WTC11 (cell line): Measurements from ENCODE around the gene PRKAR2B. TPM values are rescaled to one million over a fixed set of nuclear protein-coding genes. Genes with fewer than 3 reads are reported as not detected.

ENCODE experiments used
- ATAC-seq: fragments of 200-7000 bp; cut with Tn5 transposase; 2 replicates; pipeline ENCODE4 v1.10.0; 2021; ENCODE audit warnings: mild to moderate bottlenecking, moderate library complexity
- CTCF ChIA-PET: fragments of 300-600 bp; sonication (Branson Sonifier 250); formaldehyde crosslinking; loops from one replicate; lab custom pipeline; 2021; ENCODE audit warnings: antibody characterized with exemption; lab: Charles Lee
- POLR2A ChIA-PET: fragments of 350-600 bp; sonication (Branson Sonifier 250); formaldehyde crosslinking; loops from one replicate; lab custom pipeline; 2021; ENCODE audit warnings: antibody characterized with exemption; lab: Charles Lee
- DNase-seq: peaks from one replicate; pipeline ENCODE4 v3.0.0; 2021; ENCODE audit warnings: low spot score
- H3K27ac Mint-ChIP-seq: 2 replicates; pipeline ENCODE4 v1.8.0; 2021; ENCODE audit warnings: mixed read lengths
- H3K27me3 Mint-ChIP-seq: 2 replicates; pipeline ENCODE4 v1.8.0; 2021; ENCODE audit warnings: low read depth, mild to moderate bottlenecking, moderate library complexity, mixed read lengths
- H3K36me3 Mint-ChIP-seq: 2 replicates; pipeline ENCODE4 v1.8.0; 2021; ENCODE audit warnings: mixed read lengths
- H3K4me1 Mint-ChIP-seq: 2 replicates; pipeline ENCODE4 v1.8.0; 2022; ENCODE audit warnings: mixed read lengths
- H3K4me3 Mint-ChIP-seq: 2 replicates; pipeline ENCODE4 v1.8.0; 2021; ENCODE audit warnings: mild to moderate bottlenecking, moderate library complexity, mixed read lengths
- H3K9me3 Mint-ChIP-seq: 2 replicates; pipeline ENCODE4 v1.8.0; 2021; ENCODE audit warnings: mixed read lengths
- ELF4 ChIP-seq: sonication (generic); formaldehyde crosslinking; IDR thresholded peaks from 2 replicates; pipeline ENCODE4 v1.8.1; 2022; ENCODE audit warnings: low read depth, mild to moderate bottlenecking, moderate library complexity, missing genetic modification reagents
- ETV6 ChIP-seq: sonication (generic); formaldehyde crosslinking; IDR thresholded peaks from 2 replicates; pipeline ENCODE4 v1.8.1; 2022; ENCODE audit warnings: mild to moderate bottlenecking, missing genetic modification reagents
- GTF2I ChIP-seq: fragments of 250-450 bp; sonication (Bioruptor Pico); conservative IDR thresholded peaks from 2 replicates; pipeline ENCODE4 v1.4.0; 2021; ENCODE audit warnings: mild to moderate bottlenecking
- IRF2 ChIP-seq: sonication (generic); formaldehyde crosslinking; IDR thresholded peaks from 2 replicates; pipeline ENCODE4 v1.8.0; 2022; ENCODE audit warnings: low read depth, missing genetic modification reagents, borderline replicate concordance
- JUN ChIP-seq: sonication (generic); formaldehyde crosslinking; IDR thresholded peaks from 2 replicates; pipeline ENCODE4 v1.8.0; 2023; ENCODE audit warnings: mild to moderate bottlenecking, missing genetic modification reagents
- MXD4 ChIP-seq: fragments of 250-450 bp; sonication (Bioruptor Pico); IDR thresholded peaks from 2 replicates; pipeline ENCODE4 v1.8.0; 2021; ENCODE audit warnings: mild to moderate bottlenecking, moderate library complexity, borderline replicate concordance
- NFATC4 ChIP-seq: fragments of 250-450 bp; sonication (Bioruptor Pico); IDR thresholded peaks from 2 replicates; pipeline ENCODE4 v1.9.0; 2021; ENCODE audit warnings: mild to moderate bottlenecking
- NR3C1 ChIP-seq: sonication (generic); formaldehyde crosslinking; conservative IDR thresholded peaks from 2 replicates; pipeline ENCODE4 v1.8.1; 2023; ENCODE audit warnings: low read depth, mild to moderate bottlenecking, missing genetic modification reagents
- PRRX2 ChIP-seq: fragments of 250-450 bp; sonication (Bioruptor Pico); IDR thresholded peaks from 2 replicates; pipeline ENCODE4 v1.8.0; 2021; ENCODE audit warnings: mild to moderate bottlenecking
- TEAD1 ChIP-seq: sonication (generic); formaldehyde crosslinking; IDR thresholded peaks from 2 replicates; pipeline ENCODE4 v1.8.0; 2022; ENCODE audit warnings: mild to moderate bottlenecking, missing genetic modification reagents
- ZBTB21 ChIP-seq: sonication (generic); formaldehyde crosslinking; IDR thresholded peaks from 2 replicates; pipeline ENCODE4 v1.8.1; 2023; ENCODE audit warnings: mild to moderate bottlenecking, missing genetic modification reagents, borderline replicate concordance
- ZNF121 ChIP-seq: sonication (generic); formaldehyde crosslinking; IDR thresholded peaks from 2 replicates; pipeline ENCODE4 v1.8.0; 2023; ENCODE audit warnings: missing genetic modification reagents
- ZNF138 ChIP-seq: sonication (generic); formaldehyde crosslinking; conservative IDR thresholded peaks from 2 replicates; pipeline ENCODE4 v1.8.1; 2022; ENCODE audit warnings: mild to moderate bottlenecking, moderate library complexity, missing genetic modification reagents
- ZNF232 ChIP-seq: sonication (generic); formaldehyde crosslinking; IDR thresholded peaks from 2 replicates; pipeline ENCODE4 v1.8.0; 2022; ENCODE audit warnings: mild to moderate bottlenecking, missing genetic modification reagents
- ZNF416 ChIP-seq: fragments of 250-450 bp; sonication (Bioruptor Pico); IDR thresholded peaks from 2 replicates; pipeline ENCODE4 v1.9.0; 2021; ENCODE audit warnings: mild to moderate bottlenecking, inconsistent platforms
- total RNA-seq: library from RNA; stranded (reverse); gene quantifications from 3 replicates; pipeline ENCODE4 v1.2.3, GENCODE V29; 2021
- TF ChIP-seq, protein P1 (sequence below): fragments of 250-450 bp; sonication (Bioruptor Pico); IDR thresholded peaks from 2 replicates; pipeline ENCODE4 v1.9.0; 2021; ENCODE audit warnings: mild to moderate bottlenecking
- TF ChIP-seq, protein P2 (sequence below): sonication (generic); formaldehyde crosslinking; IDR thresholded peaks from 2 replicates; pipeline ENCODE4 v1.8.1; 2022; ENCODE audit warnings: missing genetic modification reagents, borderline replicate concordance
- TF ChIP-seq, protein P3 (sequence below): sonication (generic); formaldehyde crosslinking; IDR thresholded peaks from 2 replicates; pipeline ENCODE4 v1.8.0; 2023; ENCODE audit warnings: missing genetic modification reagents, mild to moderate bottlenecking, borderline replicate concordance
- TF ChIP-seq, protein P4 (sequence below): sonication (generic); formaldehyde crosslinking; conservative IDR thresholded peaks from 2 replicates; pipeline ENCODE4 v1.8.1; 2023; ENCODE audit warnings: mild to moderate bottlenecking, low read depth, missing genetic modification reagents, moderate library complexity
- TF ChIP-seq, protein P5 (sequence below): sonication (generic); formaldehyde crosslinking; IDR thresholded peaks from 2 replicates; pipeline ENCODE4 v1.8.0; 2023; ENCODE audit warnings: mild to moderate bottlenecking, missing genetic modification reagents
- TF ChIP-seq, protein P6 (sequence below): sonication (generic); formaldehyde crosslinking; IDR thresholded peaks from 2 replicates; pipeline ENCODE4 v1.8.1; 2022; ENCODE audit warnings: mild to moderate bottlenecking, moderate library complexity, missing genetic modification reagents

PRKAR2B gene
- total RNA-seq, 1 experiment from 2014 or later: 29.6 TPM

DNA sequence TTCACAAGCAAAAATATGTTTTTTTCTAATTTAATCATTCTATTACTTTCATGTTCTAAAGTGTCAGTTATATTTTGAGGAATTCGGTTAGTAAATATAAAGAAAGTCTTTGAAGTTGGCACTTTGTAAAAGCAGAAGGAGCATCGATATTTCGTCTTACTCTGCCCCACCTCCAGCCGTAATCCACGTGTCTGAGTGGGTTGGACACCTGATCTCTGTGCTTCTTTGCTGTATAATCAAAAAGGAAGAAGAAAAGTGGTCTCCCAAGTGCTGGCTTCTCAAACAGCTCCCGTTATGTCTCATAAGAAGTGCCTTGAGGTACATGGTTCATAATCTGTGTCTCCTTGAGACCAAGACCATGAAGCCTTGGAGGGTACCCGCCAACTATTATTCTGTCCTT is 19.8 kb downstream of the PRKAR2B start (continued):
- TF ChIP-seq ZNF121 (CRISPR knock-in tag) (no peak), PRRX2 (no peak)
- TF ChIP-seq, protein P1, sequence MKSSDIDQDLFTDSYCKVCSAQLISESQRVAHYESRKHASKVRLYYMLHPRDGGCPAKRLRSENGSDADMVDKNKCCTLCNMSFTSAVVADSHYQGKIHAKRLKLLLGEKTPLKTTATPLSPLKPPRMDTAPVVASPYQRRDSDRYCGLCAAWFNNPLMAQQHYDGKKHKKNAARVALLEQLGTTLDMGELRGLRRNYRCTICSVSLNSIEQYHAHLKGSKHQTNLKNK (CRISPR knock-in tag): no peak
- TF ChIP-seq, protein P2, sequence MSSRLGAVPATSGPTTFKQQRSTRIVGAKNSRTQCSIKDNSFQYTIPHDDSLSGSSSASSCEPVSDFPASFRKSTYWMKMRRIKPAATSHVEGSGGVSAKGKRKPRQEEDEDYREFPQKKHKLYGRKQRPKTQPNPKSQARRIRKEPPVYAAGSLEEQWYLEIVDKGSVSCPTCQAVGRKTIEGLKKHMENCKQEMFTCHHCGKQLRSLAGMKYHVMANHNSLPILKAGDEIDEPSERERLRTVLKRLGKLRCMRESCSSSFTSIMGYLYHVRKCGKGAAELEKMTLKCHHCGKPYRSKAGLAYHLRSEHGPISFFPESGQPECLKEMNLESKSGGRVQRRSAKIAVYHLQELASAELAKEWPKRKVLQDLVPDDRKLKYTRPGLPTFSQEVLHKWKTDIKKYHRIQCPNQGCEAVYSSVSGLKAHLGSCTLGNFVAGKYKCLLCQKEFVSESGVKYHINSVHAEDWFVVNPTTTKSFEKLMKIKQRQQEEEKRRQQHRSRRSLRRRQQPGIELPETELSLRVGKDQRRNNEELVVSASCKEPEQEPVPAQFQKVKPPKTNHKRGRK: no peak
- TF ChIP-seq, protein P3, sequence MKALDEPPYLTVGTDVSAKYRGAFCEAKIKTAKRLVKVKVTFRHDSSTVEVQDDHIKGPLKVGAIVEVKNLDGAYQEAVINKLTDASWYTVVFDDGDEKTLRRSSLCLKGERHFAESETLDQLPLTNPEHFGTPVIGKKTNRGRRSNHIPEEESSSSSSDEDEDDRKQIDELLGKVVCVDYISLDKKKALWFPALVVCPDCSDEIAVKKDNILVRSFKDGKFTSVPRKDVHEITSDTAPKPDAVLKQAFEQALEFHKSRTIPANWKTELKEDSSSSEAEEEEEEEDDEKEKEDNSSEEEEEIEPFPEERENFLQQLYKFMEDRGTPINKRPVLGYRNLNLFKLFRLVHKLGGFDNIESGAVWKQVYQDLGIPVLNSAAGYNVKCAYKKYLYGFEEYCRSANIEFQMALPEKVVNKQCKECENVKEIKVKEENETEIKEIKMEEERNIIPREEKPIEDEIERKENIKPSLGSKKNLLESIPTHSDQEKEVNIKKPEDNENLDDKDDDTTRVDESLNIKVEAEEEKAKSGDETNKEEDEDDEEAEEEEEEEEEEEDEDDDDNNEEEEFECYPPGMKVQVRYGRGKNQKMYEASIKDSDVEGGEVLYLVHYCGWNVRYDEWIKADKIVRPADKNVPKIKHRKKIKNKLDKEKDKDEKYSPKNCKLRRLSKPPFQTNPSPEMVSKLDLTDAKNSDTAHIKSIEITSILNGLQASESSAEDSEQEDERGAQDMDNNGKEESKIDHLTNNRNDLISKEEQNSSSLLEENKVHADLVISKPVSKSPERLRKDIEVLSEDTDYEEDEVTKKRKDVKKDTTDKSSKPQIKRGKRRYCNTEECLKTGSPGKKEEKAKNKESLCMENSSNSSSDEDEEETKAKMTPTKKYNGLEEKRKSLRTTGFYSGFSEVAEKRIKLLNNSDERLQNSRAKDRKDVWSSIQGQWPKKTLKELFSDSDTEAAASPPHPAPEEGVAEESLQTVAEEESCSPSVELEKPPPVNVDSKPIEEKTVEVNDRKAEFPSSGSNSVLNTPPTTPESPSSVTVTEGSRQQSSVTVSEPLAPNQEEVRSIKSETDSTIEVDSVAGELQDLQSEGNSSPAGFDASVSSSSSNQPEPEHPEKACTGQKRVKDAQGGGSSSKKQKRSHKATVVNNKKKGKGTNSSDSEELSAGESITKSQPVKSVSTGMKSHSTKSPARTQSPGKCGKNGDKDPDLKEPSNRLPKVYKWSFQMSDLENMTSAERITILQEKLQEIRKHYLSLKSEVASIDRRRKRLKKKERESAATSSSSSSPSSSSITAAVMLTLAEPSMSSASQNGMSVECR (CRISPR knock-in tag): no peak
- TF ChIP-seq, protein P4, sequence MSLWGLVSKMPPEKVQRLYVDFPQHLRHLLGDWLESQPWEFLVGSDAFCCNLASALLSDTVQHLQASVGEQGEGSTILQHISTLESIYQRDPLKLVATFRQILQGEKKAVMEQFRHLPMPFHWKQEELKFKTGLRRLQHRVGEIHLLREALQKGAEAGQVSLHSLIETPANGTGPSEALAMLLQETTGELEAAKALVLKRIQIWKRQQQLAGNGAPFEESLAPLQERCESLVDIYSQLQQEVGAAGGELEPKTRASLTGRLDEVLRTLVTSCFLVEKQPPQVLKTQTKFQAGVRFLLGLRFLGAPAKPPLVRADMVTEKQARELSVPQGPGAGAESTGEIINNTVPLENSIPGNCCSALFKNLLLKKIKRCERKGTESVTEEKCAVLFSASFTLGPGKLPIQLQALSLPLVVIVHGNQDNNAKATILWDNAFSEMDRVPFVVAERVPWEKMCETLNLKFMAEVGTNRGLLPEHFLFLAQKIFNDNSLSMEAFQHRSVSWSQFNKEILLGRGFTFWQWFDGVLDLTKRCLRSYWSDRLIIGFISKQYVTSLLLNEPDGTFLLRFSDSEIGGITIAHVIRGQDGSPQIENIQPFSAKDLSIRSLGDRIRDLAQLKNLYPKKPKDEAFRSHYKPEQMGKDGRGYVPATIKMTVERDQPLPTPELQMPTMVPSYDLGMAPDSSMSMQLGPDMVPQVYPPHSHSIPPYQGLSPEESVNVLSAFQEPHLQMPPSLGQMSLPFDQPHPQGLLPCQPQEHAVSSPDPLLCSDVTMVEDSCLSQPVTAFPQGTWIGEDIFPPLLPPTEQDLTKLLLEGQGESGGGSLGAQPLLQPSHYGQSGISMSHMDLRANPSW (CRISPR knock-in tag): no peak

DNA sequence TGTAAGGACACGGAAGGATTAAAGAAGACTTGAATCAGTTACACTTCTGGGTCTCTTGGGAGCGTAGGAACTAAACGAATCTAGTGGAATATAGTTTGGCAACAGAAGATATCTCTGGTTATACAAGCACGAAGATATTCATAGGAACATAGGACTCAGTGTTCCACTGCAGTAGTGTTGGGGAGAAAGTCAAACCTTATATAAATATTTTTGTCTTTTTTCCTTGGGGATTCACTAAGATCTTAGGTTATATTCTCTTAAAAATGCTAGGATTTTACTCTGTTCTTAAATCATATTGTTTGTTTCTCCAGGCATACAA is 21.4 kb downstream of the PRKAR2B start:
- H3K4me1 Mint-ChIP-seq: peaks cover 45% of the 10 kb centered on the region
- no peaks in the 10 kb centered on the region for H3K27me3 Mint-ChIP-seq
- H3K9me3 Mint-ChIP-seq: no peaks in the 10 kb centered on the region
- no peaks in the 10 kb centered on the region for H3K36me3 Mint-ChIP-seq
- H3K4me3 Mint-ChIP-seq: no peak overlapping the region
- ATAC-seq (no peak), DNase-seq (no peak)
- ChIA-PET POLR2A (interaction anchor here (0.7 to 0.9 kb wide), 2 partner anchors 103 to 739 kb away, joined by 3 to 9 read pairs; partner anchors contain the start of gene HBP1), CTCF (no interaction called here)
- H3K27ac Mint-ChIP-seq: no peak overlapping the region
- TF ChIP-seq, protein P4 (CRISPR knock-in tag): no peak
- no peak for TF ChIP-seq JUN (CRISPR knock-in tag)
- TF ChIP-seq ZNF121 (CRISPR knock-in tag): no peak
- TF ChIP-seq ETV6 (CRISPR knock-in tag): no peak
- TF ChIP-seq ZBTB21 (CRISPR knock-in tag): no peak
- no peak for TF ChIP-seq MXD4 (CRISPR knock-in tag)
- TF ChIP-seq GTF2I (CRISPR knock-in tag): no peak
- no peak for TF ChIP-seq ZNF138 (CRISPR knock-in tag)
- TF ChIP-seq, protein P5, sequence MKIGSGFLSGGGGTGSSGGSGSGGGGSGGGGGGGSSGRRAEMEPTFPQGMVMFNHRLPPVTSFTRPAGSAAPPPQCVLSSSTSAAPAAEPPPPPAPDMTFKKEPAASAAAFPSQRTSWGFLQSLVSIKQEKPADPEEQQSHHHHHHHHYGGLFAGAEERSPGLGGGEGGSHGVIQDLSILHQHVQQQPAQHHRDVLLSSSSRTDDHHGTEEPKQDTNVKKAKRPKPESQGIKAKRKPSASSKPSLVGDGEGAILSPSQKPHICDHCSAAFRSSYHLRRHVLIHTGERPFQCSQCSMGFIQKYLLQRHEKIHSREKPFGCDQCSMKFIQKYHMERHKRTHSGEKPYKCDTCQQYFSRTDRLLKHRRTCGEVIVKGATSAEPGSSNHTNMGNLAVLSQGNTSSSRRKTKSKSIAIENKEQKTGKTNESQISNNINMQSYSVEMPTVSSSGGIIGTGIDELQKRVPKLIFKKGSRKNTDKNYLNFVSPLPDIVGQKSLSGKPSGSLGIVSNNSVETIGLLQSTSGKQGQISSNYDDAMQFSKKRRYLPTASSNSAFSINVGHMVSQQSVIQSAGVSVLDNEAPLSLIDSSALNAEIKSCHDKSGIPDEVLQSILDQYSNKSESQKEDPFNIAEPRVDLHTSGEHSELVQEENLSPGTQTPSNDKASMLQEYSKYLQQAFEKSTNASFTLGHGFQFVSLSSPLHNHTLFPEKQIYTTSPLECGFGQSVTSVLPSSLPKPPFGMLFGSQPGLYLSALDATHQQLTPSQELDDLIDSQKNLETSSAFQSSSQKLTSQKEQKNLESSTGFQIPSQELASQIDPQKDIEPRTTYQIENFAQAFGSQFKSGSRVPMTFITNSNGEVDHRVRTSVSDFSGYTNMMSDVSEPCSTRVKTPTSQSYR (CRISPR knock-in tag): no peak
- TF ChIP-seq TEAD1 (CRISPR knock-in tag): no peak
- TF ChIP-seq NR3C1 (CRISPR knock-in tag): no peak
- TF ChIP-seq, protein P1 (CRISPR knock-in tag): no peak
- no peak for TF ChIP-seq ZNF416 (CRISPR knock-in tag)
- TF ChIP-seq NFATC4 (CRISPR knock-in tag): no peak
- no peak for TF ChIP-seq ELF4 (CRISPR knock-in tag)
- no peak for TF ChIP-seq ZNF232 (CRISPR knock-in tag)
- no peak for TF ChIP-seq IRF2 (CRISPR knock-in tag)
- TF ChIP-seq, protein P6, sequence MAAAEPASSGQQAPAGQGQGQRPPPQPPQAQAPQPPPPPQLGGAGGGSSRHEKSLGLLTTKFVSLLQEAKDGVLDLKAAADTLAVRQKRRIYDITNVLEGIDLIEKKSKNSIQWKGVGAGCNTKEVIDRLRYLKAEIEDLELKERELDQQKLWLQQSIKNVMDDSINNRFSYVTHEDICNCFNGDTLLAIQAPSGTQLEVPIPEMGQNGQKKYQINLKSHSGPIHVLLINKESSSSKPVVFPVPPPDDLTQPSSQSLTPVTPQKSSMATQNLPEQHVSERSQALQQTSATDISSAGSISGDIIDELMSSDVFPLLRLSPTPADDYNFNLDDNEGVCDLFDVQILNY (CRISPR knock-in tag): no peak
